Vagina (tissue), 2 donors: Measurements from ENCODE around the gene ZNF207.

Source experiments
- POLR2AphosphoS5 ChIP-seq, 2 donors: sonication (generic); formaldehyde crosslinking; IDR thresholded peaks; one replicate each; pipeline ENCODE4 v1.9.0; 2017; ENCODE audit warnings: antibody characterized with exemption in 2 of 2, mild to moderate bottlenecking in 2 of 2, low read depth in 1 of 2; ENCODE audit not compliant: insufficient read depth in 1 of 2
- TF ChIP-seq, protein P1 (sequence below), 3 experiments: fragments of 450-650 bp in 2 of 3; fragments of 200-600 bp in 1 of 3; sonication (generic) in 1 of 3; IDR thresholded peaks; one replicate each; pipeline ENCODE4 v1.5.1; 2017 to 2019; ENCODE audit warnings: antibody characterized with exemption in 3 of 3, mild to moderate bottlenecking in 2 of 3, moderate library complexity in 2 of 3

DNA sequence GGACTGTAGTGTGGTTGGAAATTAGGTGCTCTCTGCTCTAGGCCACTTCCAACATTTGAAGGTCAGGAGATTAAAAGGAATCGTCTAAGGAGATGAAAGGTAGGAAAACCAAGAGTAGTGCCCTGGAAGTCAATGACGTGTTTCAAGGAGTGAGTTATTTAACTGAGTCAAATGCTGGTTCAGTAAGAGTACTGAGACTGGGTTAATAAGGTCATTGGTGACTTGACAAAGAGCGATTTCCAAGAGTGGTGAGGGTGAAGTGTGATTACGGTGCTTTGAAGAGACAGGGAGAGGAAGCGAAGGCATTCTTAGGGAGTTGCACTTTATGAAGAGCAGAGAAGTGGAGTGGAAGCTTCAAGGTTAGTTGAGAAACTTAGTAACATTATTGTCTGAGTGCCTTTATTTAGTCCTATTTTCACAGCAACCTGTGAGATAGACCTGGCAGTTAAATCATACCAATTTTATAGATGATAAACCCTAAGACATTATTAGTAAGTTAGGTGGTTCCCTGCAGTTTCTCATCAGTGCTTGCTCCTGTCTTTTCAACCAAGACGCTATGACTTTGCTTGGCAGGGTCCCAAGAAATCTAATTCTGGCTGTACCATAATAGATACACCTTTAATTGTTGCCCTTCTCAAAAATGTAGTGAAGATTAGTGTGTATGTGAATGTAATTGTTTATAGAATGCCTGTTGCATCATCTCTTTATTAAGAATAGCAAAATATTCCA is 5.9 kb downstream of the ZNF207 start:
- TF ChIP-seq, protein P1, sequence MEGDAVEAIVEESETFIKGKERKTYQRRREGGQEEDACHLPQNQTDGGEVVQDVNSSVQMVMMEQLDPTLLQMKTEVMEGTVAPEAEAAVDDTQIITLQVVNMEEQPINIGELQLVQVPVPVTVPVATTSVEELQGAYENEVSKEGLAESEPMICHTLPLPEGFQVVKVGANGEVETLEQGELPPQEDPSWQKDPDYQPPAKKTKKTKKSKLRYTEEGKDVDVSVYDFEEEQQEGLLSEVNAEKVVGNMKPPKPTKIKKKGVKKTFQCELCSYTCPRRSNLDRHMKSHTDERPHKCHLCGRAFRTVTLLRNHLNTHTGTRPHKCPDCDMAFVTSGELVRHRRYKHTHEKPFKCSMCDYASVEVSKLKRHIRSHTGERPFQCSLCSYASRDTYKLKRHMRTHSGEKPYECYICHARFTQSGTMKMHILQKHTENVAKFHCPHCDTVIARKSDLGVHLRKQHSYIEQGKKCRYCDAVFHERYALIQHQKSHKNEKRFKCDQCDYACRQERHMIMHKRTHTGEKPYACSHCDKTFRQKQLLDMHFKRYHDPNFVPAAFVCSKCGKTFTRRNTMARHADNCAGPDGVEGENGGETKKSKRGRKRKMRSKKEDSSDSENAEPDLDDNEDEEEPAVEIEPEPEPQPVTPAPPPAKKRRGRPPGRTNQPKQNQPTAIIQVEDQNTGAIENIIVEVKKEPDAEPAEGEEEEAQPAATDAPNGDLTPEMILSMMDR (IDR thresholded peaks at IDR 0.05): no peak
- TF ChIP-seq POLR2AphosphoS5 (IDR thresholded peaks at IDR 0.05; ENCODE audit: insufficient read depth in 1 of 2, low read depth in 1 of 2): no peak
